ENCODE measurements around the gene ATE1. TPM values are rescaled to one million over a fixed set of nuclear protein-coding genes. Genes with fewer than 3 reads are reported as not detected.

The ATE1 gene
- total and polyA plus RNA-seq, 12 donors, result 4.5 to 57.7 (median 42.5) TPM

DNA sequence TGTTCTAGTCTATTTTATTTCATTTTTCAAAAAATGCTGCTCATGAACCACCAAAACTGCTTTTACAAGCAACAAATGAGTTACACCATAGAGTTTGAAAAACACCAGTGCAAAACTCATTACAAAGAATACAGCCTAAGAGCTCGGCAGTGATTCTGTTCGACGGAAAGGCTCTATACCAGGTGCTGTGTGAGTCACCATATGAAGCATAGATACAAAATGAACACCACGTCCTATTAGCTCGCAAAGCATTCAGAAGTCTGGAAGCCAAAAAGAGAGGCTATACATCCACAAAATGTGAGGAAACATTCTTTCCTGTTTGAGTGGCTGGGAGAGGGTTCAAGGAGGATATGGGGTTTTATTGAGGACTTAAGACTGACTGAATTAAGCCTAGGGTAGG, 136.1 kb downstream of the ATE1 start:
- intact Hi-C loops (cut with DNase I), result no loop called here
- 94 to 95% methylated on average over 5 of the region's 5 CpGs for WGBS, 2 donors
- H3K27me3 ChIP-seq, result no peaks in the 10 kb centered on the region
- TF ChIP-seq, protein P1, sequence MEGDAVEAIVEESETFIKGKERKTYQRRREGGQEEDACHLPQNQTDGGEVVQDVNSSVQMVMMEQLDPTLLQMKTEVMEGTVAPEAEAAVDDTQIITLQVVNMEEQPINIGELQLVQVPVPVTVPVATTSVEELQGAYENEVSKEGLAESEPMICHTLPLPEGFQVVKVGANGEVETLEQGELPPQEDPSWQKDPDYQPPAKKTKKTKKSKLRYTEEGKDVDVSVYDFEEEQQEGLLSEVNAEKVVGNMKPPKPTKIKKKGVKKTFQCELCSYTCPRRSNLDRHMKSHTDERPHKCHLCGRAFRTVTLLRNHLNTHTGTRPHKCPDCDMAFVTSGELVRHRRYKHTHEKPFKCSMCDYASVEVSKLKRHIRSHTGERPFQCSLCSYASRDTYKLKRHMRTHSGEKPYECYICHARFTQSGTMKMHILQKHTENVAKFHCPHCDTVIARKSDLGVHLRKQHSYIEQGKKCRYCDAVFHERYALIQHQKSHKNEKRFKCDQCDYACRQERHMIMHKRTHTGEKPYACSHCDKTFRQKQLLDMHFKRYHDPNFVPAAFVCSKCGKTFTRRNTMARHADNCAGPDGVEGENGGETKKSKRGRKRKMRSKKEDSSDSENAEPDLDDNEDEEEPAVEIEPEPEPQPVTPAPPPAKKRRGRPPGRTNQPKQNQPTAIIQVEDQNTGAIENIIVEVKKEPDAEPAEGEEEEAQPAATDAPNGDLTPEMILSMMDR (IDR thresholded peaks at IDR 0.05), result no peak
- no peaks in the 10 kb centered on the region for H3K9me3 ChIP-seq
- H3K27ac ChIP-seq, result no peak overlapping the region
- no peak overlapping the region for H3K4me3 ChIP-seq
- peaks cover 0 to 37% (median 0%) of the 10 kb centered on the region in 9 donors for H3K36me3 ChIP-seq
- peaks cover 0 to 3% (median 0%) of the 10 kb centered on the region in 9 donors for H3K4me1 ChIP-seq
- ATAC-seq (no peak), DNase-seq (no peak)

DNA sequence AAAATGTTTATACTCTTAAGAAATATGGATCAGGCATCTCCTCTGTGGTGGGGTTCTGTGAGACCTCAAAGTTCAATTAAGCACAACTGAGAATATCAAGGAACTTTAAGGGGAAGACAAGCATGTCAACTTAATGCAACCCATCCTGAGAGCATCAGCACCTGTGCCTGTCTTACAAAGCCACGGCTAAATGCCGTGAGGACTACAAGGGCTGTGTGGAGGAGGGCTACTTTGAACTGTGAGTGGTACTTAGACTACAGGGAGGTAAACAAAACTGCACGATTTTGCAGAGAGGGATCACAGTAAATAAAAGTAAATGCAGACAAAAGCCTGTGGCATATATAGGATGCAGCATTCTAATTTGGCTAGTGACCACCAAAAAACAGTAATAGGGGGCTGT, 139.1 kb downstream of the ATE1 start:
- intact Hi-C loops (cut with DNase I), result no loop called here
- ATAC-seq, result no peak
- TF ChIP-seq, protein P1 (IDR thresholded peaks at IDR 0.05), result no peak
- Histone ChIP-seq H3K27ac (no peak overlapping the region), H3K9me3 (no peaks in the 10 kb centered on the region), H3K4me3 (no peak overlapping the region), H3K27me3 (no peaks in the 10 kb centered on the region), H3K4me1 (peaks cover 0 to 3% (median 0%) of the 10 kb centered on the region in 9 donors), H3K36me3 (peaks cover 0 to 45% (median 0%) of the 10 kb centered on the region in 9 donors)
- DNase-seq, result no peak
- 86 to 92% methylated on average over 3 of the region's 3 CpGs for WGBS, 2 donors

DNA sequence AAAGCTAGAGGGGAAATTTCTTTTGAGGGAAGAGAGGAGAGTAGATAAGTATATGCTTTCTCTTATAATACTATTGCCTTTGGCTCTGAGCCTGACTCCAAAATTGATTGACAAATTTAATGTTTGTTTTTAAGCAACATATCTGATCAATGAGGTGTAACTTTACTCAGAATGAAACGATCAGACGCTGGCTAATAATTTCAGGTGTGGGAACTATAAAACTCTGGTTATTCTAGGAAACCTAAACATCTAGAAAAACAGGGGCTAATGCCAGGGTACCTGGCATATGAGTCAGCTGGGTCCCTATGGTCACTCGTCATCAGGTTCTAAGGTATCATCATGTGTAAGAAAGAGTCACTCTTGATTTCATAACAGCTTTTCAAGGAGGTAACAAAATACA, 139.7 kb downstream of the ATE1 start:
- no peak for ATAC-seq
- TF ChIP-seq, protein P1 (IDR thresholded peaks at IDR 0.05), result no peak
- no peak for DNase-seq
- no peak overlapping the region for H3K27ac ChIP-seq
- H3K4me1 ChIP-seq, result peaks cover 0 to 3% (median 0%) of the 10 kb centered on the region in 9 donors
- no peaks in the 10 kb centered on the region for H3K27me3 ChIP-seq
- intact Hi-C loops (cut with DNase I), result no loop called here
- no peak overlapping the region for H3K4me3 ChIP-seq
- H3K36me3 ChIP-seq, result peaks cover 0 to 45% (median 0%) of the 10 kb centered on the region in 9 donors
- no peaks in the 10 kb centered on the region for H3K9me3 ChIP-seq
- 86 to 91% methylated on average over 3 of the region's 3 CpGs for WGBS, 2 donors

DNA sequence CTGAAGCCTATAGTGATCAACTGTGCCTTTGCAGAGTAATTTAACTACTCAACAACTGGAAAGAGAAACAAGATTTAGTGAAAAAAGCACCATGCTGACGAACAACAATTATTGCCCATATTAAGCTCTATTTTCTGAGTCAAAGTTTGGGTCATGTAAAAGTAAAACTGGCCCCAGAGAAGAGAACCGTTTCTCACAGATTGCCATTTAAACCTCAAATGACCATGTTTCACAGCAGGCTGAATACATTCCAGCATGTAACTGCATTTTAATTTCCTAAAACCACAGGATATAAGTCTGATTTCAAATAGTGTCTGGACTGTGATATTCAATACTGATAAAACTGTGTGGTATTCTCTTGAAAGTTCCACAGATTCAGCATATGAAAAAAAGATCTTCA, 140.7 kb downstream of the ATE1 start:
- DNase-seq, result no peak
- H3K36me3 ChIP-seq, result peaks cover 0 to 45% (median 0%) of the 10 kb centered on the region in 9 donors
- TF ChIP-seq, protein P1 (IDR thresholded peaks at IDR 0.05), result no peak
- intact Hi-C loops (cut with DNase I), result no loop called here
- no peaks in the 10 kb centered on the region for H3K9me3 ChIP-seq
- ATAC-seq, result no peak
- H3K27me3 ChIP-seq, result no peaks in the 10 kb centered on the region
- WGBS, 2 donors, result 84 to 89% methylated on average over 2 of the region's 2 CpGs
- H3K4me3 ChIP-seq, result no peak overlapping the region
- H3K4me1 ChIP-seq, result peaks cover 0 to under 1% (median 0%) of the 10 kb centered on the region in 9 donors
- no peak overlapping the region for H3K27ac ChIP-seq

Measured in heart right ventricle (tissue), 16 donors.